Neural progenitor cell (in vitro differentiated cells): ENCODE measurements around the gene TP53I3.

Experiments used
- CTCF ChIP-seq: fragments of 200-600 bp; sonication (generic); IDR thresholded peaks from 2 replicates; pipeline ENCODE4 v1.5.1; 2017; ENCODE audit warnings: antibody characterized with exemption, mild to moderate bottlenecking
- EZH2 ChIP-seq: fragments of 200-600 bp; sonication (generic); IDR thresholded peaks from 2 replicates; pipeline ENCODE4 v1.6.1; 2017; ENCODE audit warnings: antibody characterized with exemption, mild to moderate bottlenecking, moderate library complexity
- EZH2phosphoT487 ChIP-seq: fragments of 200-600 bp; sonication (generic); IDR thresholded peaks from 2 replicates; pipeline ENCODE4 v1.6.1; 2017; ENCODE audit warnings: antibody characterized with exemption

GRCh38 chr2:24111407-24111901 lies 26.8 kb upstream of the TP53I3 start:
- TF ChIP-seq CTCF (no peak), EZH2 (no peak), EZH2phosphoT487 (no peak)
